Prostate gland (tissue), 2 donors: Measurements from ENCODE around the gene FGFBP1. TPM values are rescaled to one million over a fixed set of nuclear protein-coding genes. Genes with fewer than 3 reads are reported as not detected.

Experiments
- DNase-seq: peaks from one replicate; pipeline ENCODE4 v3.0.0-alpha.2; 2019; ENCODE audit warnings: low spot score
- H3K27ac ChIP-seq, 2 donors: fragments of 200-600 bp; sonication (generic); 2 replicates each; pipeline ENCODE4 v1.5.1; 2017 to 2019
- H3K27me3 ChIP-seq: fragments of 200-600 bp; sonication (generic); replicated peaks from 2 replicates; pipeline ENCODE4 v1.5.1; 2019; ENCODE audit not compliant: insufficient read depth
- H3K36me3 ChIP-seq, 2 donors: fragments of 200-600 bp; sonication (generic); 1 replicate in 1 of 2; 2 replicates in 1 of 2; pipeline versions ENCODE4 v1.5.1 to v1.8.1; 2017 to 2019
- H3K4me1 ChIP-seq: fragments of 200-600 bp; sonication (generic); replicated peaks from 2 replicates; pipeline ENCODE4 v1.5.1; 2019
- H3K4me3 ChIP-seq, 2 donors: fragments of 200-600 bp; sonication (generic); 2 replicates each; pipeline ENCODE4 v1.5.1; 2017 to 2019
- H3K9me3 ChIP-seq: fragments of 200-600 bp; sonication (generic); 2 replicates; pipeline ENCODE4 v1.5.1; 2017
- CTCF ChIP-seq, 4 experiments: fragments of 200-600 bp in 2 of 4; fragments of 450-650 bp in 2 of 4; sonication (generic) in 2 of 4; IDR thresholded peaks; 1 replicate in 3 of 4; 2 replicates in 1 of 4; pipeline ENCODE4 v1.5.1; 2016 to 2019; ENCODE audit warnings: antibody characterized with exemption in 4 of 4, mild to moderate bottlenecking in 2 of 4, moderate library complexity in 2 of 4
- POLR2A ChIP-seq: fragments of 450-650 bp; IDR thresholded peaks from one replicate; pipeline ENCODE4 v1.6.1; 2016; ENCODE audit warnings: antibody characterized with exemption, mild to moderate bottlenecking
- POLR2AphosphoS5 ChIP-seq: sonication (generic); formaldehyde crosslinking; IDR thresholded peaks from one replicate; pipeline ENCODE4 v1.6.1; 2017; ENCODE audit warnings: antibody characterized with exemption
- WGBS: methylation state at CpG from one replicate; pipeline ENCODE4 v1.1.5; 2018; 5-methylcytosine and 5-hydroxymethylcytosine counted together
- intact Hi-C: fragments of 100-400 bp; cut with DNase I; formaldehyde crosslinking; loops from one replicate; pipeline ENCODE4 v1.14.2; 2022
- total RNA-seq, 2 donors: library from RNA; depleted of rRNA; stranded (reverse); fragments of >200 nt; gene quantifications; one replicate each; pipeline ENCODE4 v1.1.0, GENCODE V29; 2016

The FGFBP1 gene
- total RNA-seq, 2 donors from 2014 or later, result 1.1 to 1.4 TPM

- intact Hi-C loops, result no loop called here
- TF ChIP-seq POLR2A (no peak), POLR2AphosphoS5 (no peak), CTCF (IDR thresholded peaks at IDR 0.05) (no peak)
- WGBS, result 80% methylated on average over 5 of the region's 5 CpGs
- H3K27ac ChIP-seq, result no peak overlapping the region
- no peak for DNase-seq
- H3K27me3 ChIP-seq, result no peaks in the 10 kb centered on the region
- H3K4me3 ChIP-seq, result no peak overlapping the region
- H3K9me3 ChIP-seq, result no peaks in the 10 kb centered on the region
- H3K36me3 ChIP-seq, result no peaks in the 10 kb centered on the region
- no peaks in the 10 kb centered on the region for H3K4me1 ChIP-seq
Measured at GRCh38 chr4:15964159-15964558, 25.6 kb upstream of the FGFBP1 start.

GRCh38 chr4:15963576-15963975 is 25.0 kb upstream of the FGFBP1 start:
- Histone ChIP-seq H3K27me3 (no peaks in the 10 kb centered on the region), H3K27ac (no peak overlapping the region), H3K9me3 (no peaks in the 10 kb centered on the region), H3K4me3 (no peak overlapping the region), H3K4me1 (no peaks in the 10 kb centered on the region), H3K36me3 (no peaks in the 10 kb centered on the region)
- intact Hi-C loops, result no loop called here
- no peak for DNase-seq
- TF ChIP-seq POLR2A, result no peak
- TF ChIP-seq CTCF (IDR thresholded peaks at IDR 0.05), result no peak
- TF ChIP-seq POLR2AphosphoS5, result no peak
- WGBS, result 55% methylated on average over 4 of the region's 4 CpGs

- no peaks in the 10 kb centered on the region for H3K36me3 ChIP-seq
- intact Hi-C loops, result no loop called here
Measured at GRCh38 chr4:15963001-15963451, 24.5 kb upstream of the FGFBP1 start, which contains the start of gene FGFBP2. Gene FGFBP2 (minus strand): TSS chr4:15963175. CDS start chr4:15963129, 46 bp downstream.

GRCh38 chr4:15961781-15962510 is 23.4 kb upstream of the FGFBP1 start:
- Histone ChIP-seq H3K9me3 (no peaks in the 10 kb centered on the region), H3K4me1 (no peaks in the 10 kb centered on the region), H3K27ac (no peak overlapping the region), H3K36me3 (no peaks in the 10 kb centered on the region), H3K4me3 (no peak overlapping the region), H3K27me3 (no peaks in the 10 kb centered on the region)
- DNase-seq, result no peak
- WGBS, result 85% methylated on average over 16 of the region's 16 CpGs
- TF ChIP-seq POLR2AphosphoS5 (no peak), POLR2A (no peak), CTCF (IDR thresholded peaks at IDR 0.05) (no peak)
- intact Hi-C loops, result no loop called here

More at GRCh38 chr4:15963001-15963451, 24.5 kb upstream of the FGFBP1 start, which contains the start of gene FGFBP2:
- DNase-seq, result peak; percentile 14
- WGBS, result 35% methylated on average over 9 of the region's 9 CpGs
- no peak within 1 kb of the TSS for H3K27ac ChIP-seq
- H3K9me3 ChIP-seq, result no peaks in the 10 kb centered on the region
- no peaks in the 10 kb centered on the region for H3K4me1 ChIP-seq
- TF ChIP-seq CTCF (IDR thresholded peaks at IDR 0.05) (peak in 2 of 4 experiments; percentile 9 to 21), POLR2AphosphoS5 (no peak), POLR2A (no peak)
- H3K4me3 ChIP-seq, result no peak within 1 kb of the TSS
- H3K27me3 ChIP-seq, result no peaks in the 10 kb centered on the region

- no peak for TF ChIP-seq POLR2A
- TF ChIP-seq POLR2AphosphoS5, result no peak
- no peak for TF ChIP-seq CTCF (IDR thresholded peaks at IDR 0.05)
- DNase-seq, result no peak
- H3K9me3 ChIP-seq, result no peaks in the 10 kb centered on the region
- H3K36me3 ChIP-seq, result no peaks in the 10 kb centered on the region
- no peaks in the 10 kb centered on the region for H3K27me3 ChIP-seq
- intact Hi-C loops, result loop anchor here (5.0 kb wide), 3 partner anchors 151 to 476 kb away; no protein-coding TSS in a partner anchor
- WGBS, result 83% methylated on average over 2 of the region's 2 CpGs
- no peak overlapping the region for H3K27ac ChIP-seq
- H3K4me3 ChIP-seq, result no peak overlapping the region
- H3K4me1 ChIP-seq, result no peaks in the 10 kb centered on the region
Measured at GRCh38 chr4:15958562-15958961, 20.0 kb upstream of the FGFBP1 start.
